ENCODE measurements around the gene PIK3R2. TPM values are rescaled to one million over a fixed set of nuclear protein-coding genes. Genes with fewer than 3 reads are reported as not detected.

The PIK3R2 gene
- total RNA-seq, 1 donor from 2014 or later = 19.4 TPM

- Mint-ChIP-seq H3K4me3 (ENCODE audit: low read depth) (no peak overlapping the region), H3K36me3 (ENCODE audit: low read depth) (peaks cover 41% of the 10 kb centered on the region)
- intact Hi-C loops (cut with micrococcal nuclease) = no loop called here
These were observed 22.3 kb upstream of the PIK3R2 start for GRCh38 chr19:18130523-18131242.

GRCh38 chr19:18131841-18132596, 20.9 kb upstream of the PIK3R2 start:
- Mint-ChIP-seq H3K27ac (no peak overlapping the region), H3K9me3 (no peaks in the 10 kb centered on the region), H3K36me3 (ENCODE audit: low read depth) (peaks cover 37% of the 10 kb centered on the region), H3K4me3 (ENCODE audit: low read depth) (no peak overlapping the region), H3K27me3 (ENCODE audit: low read depth) (no peaks in the 10 kb centered on the region), H3K4me1 (ENCODE audit: low read depth) (peaks cover 8% of the 10 kb centered on the region)
- no peak for DNase-seq (ENCODE audit: low spot score)
- intact Hi-C loops (cut with micrococcal nuclease) = no loop called here

More at GRCh38 chr19:18130523-18131242, 22.3 kb upstream of the PIK3R2 start:
- Mint-ChIP-seq H3K4me1 (ENCODE audit: low read depth) (peaks cover 8% of the 10 kb centered on the region), H3K27me3 (ENCODE audit: low read depth) (no peaks in the 10 kb centered on the region), H3K27ac (no peak overlapping the region), H3K9me3 (no peaks in the 10 kb centered on the region)
- DNase-seq (ENCODE audit: low spot score) = no peak

DNA sequence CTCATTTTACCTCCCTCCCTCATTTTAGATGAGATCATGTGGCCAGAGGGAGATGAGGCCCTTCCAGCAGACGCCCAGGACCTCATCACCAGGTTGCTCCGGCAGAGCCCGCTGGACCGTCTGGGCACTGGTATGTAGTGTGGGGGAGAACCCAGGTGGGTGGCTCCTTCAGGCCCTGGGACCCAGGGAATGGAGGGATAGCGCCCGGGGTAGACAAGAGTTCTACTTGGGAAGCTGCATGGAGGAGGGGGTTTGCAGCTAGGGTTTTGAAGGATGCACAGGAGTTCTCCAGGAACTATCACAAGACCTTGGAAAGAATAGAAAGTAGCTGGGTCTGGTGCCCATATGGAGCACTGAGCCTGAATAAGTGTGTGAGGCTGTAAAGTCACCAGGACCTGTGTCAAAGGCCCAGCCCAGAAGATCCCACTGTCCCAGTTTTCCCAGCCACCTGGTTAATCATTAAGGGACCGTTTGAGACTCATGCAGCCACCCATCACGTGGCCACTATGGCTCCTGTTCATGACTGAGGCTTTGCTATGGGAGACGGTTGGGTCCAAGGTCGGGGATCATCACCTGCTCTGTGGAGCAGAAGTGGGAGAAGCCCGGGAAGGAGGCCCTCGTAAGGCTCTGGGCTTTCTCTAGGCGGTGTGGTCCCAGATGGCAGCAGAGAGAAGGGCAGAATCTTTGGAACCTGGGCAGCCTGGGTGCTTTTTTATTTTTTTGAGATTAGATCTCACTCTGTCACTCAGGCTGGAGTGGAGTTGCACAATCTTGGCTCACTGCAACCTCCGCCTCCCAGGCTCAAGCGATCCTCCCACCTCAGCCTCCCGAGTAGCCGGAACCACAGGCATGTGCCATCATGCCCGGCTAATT, 17.0 kb upstream of the PIK3R2 start:
- no peaks in the 10 kb centered on the region for H3K9me3 Mint-ChIP-seq
- H3K27ac Mint-ChIP-seq = no peak overlapping the region
- no peak overlapping the region for H3K4me3 Mint-ChIP-seq (ENCODE audit: low read depth)
- H3K27me3 Mint-ChIP-seq (ENCODE audit: low read depth) = no peaks in the 10 kb centered on the region
- DNase-seq (ENCODE audit: low spot score) = no peak
- no peaks in the 10 kb centered on the region for H3K4me1 Mint-ChIP-seq (ENCODE audit: low read depth)
- intact Hi-C loops (cut with micrococcal nuclease) = no loop called here
- peaks cover 39% of the 10 kb centered on the region for H3K36me3 Mint-ChIP-seq (ENCODE audit: low read depth)

DNA sequence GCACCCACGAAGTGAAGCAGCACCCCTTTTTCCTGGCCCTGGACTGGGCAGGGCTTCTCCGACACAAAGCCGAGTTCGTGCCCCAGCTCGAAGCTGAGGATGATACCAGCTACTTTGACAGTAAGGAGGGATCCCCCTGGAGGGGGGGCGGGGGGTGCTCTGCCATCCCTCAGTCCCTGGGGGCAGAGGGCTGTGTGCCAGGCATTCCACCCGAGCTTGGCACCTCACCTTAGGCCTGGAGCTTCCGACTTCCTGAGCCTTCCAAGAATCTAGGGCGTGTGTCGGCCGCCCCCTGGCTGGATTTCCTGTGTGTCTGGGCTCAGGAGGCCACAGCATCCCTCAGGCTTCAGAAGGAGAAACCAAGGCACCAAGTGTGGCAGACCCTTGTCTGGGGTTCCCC, 15.7 kb upstream of the PIK3R2 start:
- H3K27me3 Mint-ChIP-seq (ENCODE audit: low read depth) = no peaks in the 10 kb centered on the region
- no peaks in the 10 kb centered on the region for H3K4me1 Mint-ChIP-seq (ENCODE audit: low read depth)
- peaks cover 41% of the 10 kb centered on the region for H3K36me3 Mint-ChIP-seq (ENCODE audit: low read depth)
- DNase-seq (ENCODE audit: low spot score) = no peak
- intact Hi-C loops (cut with micrococcal nuclease) = no loop called here
- H3K27ac Mint-ChIP-seq = no peak overlapping the region
- H3K4me3 Mint-ChIP-seq (ENCODE audit: low read depth) = no peak overlapping the region
- H3K9me3 Mint-ChIP-seq = no peaks in the 10 kb centered on the region

- no peak overlapping the region for H3K27ac Mint-ChIP-seq
- H3K4me3 Mint-ChIP-seq (ENCODE audit: low read depth) = no peak overlapping the region
- intact Hi-C loops (cut with micrococcal nuclease) = no loop called here
- no peaks in the 10 kb centered on the region for H3K27me3 Mint-ChIP-seq (ENCODE audit: low read depth)
- H3K4me1 Mint-ChIP-seq (ENCODE audit: low read depth) = no peaks in the 10 kb centered on the region
- no peaks in the 10 kb centered on the region for H3K9me3 Mint-ChIP-seq
- H3K36me3 Mint-ChIP-seq (ENCODE audit: low read depth) = peaks cover 37% of the 10 kb centered on the region
- no peak for DNase-seq (ENCODE audit: low spot score)
These were observed 15.2 kb upstream of the PIK3R2 start for GRCh38 chr19:18137657-18138339.

GRCh38 chr19:18140473-18140872, 12.5 kb upstream of the PIK3R2 start:
- Mint-ChIP-seq H3K27me3 (ENCODE audit: low read depth) (no peaks in the 10 kb centered on the region), H3K27ac (no peak overlapping the region), H3K36me3 (ENCODE audit: low read depth) (peaks cover 45% of the 10 kb centered on the region), H3K4me1 (ENCODE audit: low read depth) (no peaks in the 10 kb centered on the region), H3K4me3 (ENCODE audit: low read depth) (no peak overlapping the region), H3K9me3 (no peaks in the 10 kb centered on the region)
- no peak for DNase-seq (ENCODE audit: low spot score)
- intact Hi-C loops (cut with micrococcal nuclease) = no loop called here

DNA sequence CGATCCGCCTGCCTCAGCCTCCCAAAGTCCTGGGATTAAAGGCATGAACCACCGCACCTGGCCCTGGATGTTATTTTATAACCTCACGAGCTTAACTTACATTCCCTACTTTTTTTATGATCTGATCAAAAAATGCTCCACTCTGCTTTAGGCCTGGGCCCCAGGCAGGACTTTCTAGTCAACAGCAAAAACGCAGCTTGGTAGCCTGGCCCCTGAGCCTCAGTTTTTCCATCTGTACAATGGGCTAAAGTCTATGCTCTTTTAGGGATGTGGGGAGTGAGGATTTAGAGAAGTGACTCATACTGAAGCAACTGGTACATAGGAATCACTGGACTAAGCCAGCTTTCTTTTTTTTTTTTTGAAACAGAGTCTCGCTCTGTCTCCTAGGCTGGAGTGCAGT, 11.9 kb upstream of the PIK3R2 start:
- DNase-seq (ENCODE audit: low spot score) = no peak
- Mint-ChIP-seq H3K27ac (no peak overlapping the region), H3K27me3 (ENCODE audit: low read depth) (no peaks in the 10 kb centered on the region), H3K36me3 (ENCODE audit: low read depth) (peaks cover 47% of the 10 kb centered on the region), H3K4me3 (ENCODE audit: low read depth) (no peak overlapping the region), H3K9me3 (no peaks in the 10 kb centered on the region), H3K4me1 (ENCODE audit: low read depth) (no peaks in the 10 kb centered on the region)
- intact Hi-C loops (cut with micrococcal nuclease) = no loop called here

DNA sequence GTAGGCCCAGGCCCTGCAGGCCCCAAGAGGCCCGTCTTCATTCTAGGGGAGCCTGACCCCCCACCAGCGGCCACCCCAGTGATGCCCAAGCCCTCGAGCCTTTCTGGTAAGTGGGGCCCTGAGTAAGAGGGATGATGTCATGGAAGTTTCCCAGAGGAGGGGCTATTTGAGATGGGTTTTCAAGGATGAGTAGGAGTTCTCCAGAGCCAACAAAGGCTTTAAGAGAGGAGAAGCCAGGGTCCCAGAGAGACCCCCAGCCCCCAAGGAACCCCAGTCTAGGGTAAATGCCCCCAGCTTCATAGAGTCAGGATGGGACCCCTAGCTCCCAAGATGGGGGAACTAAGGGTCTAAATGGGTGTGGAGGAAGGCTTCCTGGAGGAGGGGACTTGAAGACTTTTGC, 9.1 kb upstream of the PIK3R2 start:
- no peak for DNase-seq (ENCODE audit: low spot score)
- Mint-ChIP-seq H3K9me3 (no peaks in the 10 kb centered on the region), H3K27ac (no peak overlapping the region), H3K4me3 (ENCODE audit: low read depth) (no peak overlapping the region), H3K36me3 (ENCODE audit: low read depth) (peaks cover 58% of the 10 kb centered on the region), H3K27me3 (ENCODE audit: low read depth) (no peaks in the 10 kb centered on the region), H3K4me1 (ENCODE audit: low read depth) (no peaks in the 10 kb centered on the region)
- intact Hi-C loops (cut with micrococcal nuclease) = no loop called here

DNA sequence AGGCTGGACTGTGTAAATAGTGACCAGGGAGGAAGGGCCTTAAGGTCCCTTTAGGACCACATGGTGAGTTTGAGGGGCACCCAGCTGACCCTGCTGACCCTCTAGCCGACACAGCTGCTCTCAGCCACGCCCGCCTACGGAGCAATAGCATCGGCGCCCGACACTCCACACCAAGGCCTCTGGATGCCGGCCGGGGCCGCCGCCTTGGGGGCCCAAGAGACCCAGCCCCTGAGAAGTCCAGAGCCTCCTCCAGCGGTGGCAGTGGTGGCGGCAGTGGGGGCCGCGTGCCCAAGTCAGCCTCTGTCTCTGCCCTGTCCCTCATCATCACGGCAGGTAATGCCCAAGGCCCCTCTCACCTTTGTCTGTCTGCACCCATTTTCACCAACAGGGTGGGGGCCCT, 8.6 kb upstream of the PIK3R2 start:
- Mint-ChIP-seq H3K4me3 (ENCODE audit: low read depth) (no peak overlapping the region), H3K27me3 (ENCODE audit: low read depth) (no peaks in the 10 kb centered on the region), H3K4me1 (ENCODE audit: low read depth) (no peaks in the 10 kb centered on the region), H3K27ac (no peak overlapping the region), H3K36me3 (ENCODE audit: low read depth) (peaks cover 55% of the 10 kb centered on the region), H3K9me3 (no peaks in the 10 kb centered on the region)
- DNase-seq (ENCODE audit: low spot score) = no peak
- intact Hi-C loops (cut with micrococcal nuclease) = no loop called here

DNA sequence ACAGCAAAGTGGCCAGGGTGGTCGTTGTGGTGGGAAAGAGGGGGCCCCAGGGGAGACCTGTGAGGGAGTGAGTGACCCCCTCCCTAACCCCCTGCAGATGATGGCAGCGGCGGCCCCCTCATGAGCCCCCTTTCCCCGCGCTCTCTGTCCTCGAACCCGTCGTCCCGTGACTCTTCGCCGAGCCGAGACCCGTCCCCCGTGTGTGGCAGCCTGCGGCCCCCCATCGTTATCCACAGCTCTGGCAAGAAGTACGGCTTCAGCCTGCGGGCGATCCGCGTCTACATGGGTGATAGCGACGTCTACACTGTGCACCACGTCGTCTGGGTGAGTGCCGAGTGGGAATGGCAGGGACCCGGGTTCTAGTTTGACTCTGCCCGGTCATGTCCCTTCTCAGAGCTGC, 8.1 kb upstream of the PIK3R2 start:
- H3K27me3 Mint-ChIP-seq (ENCODE audit: low read depth) = no peaks in the 10 kb centered on the region
- no peaks in the 10 kb centered on the region for H3K9me3 Mint-ChIP-seq
- intact Hi-C loops (cut with micrococcal nuclease) = no loop called here
- no peak overlapping the region for H3K4me3 Mint-ChIP-seq (ENCODE audit: low read depth)
- no peak overlapping the region for H3K27ac Mint-ChIP-seq
- no peaks in the 10 kb centered on the region for H3K4me1 Mint-ChIP-seq (ENCODE audit: low read depth)
- peaks cover 55% of the 10 kb centered on the region for H3K36me3 Mint-ChIP-seq (ENCODE audit: low read depth)
- no peak for DNase-seq (ENCODE audit: low spot score)

- Mint-ChIP-seq H3K4me1 (ENCODE audit: low read depth) (no peaks in the 10 kb centered on the region), H3K27me3 (ENCODE audit: low read depth) (no peaks in the 10 kb centered on the region), H3K27ac (no peak overlapping the region), H3K4me3 (ENCODE audit: low read depth) (no peak overlapping the region), H3K9me3 (no peaks in the 10 kb centered on the region), H3K36me3 (ENCODE audit: low read depth) (peaks cover 51% of the 10 kb centered on the region)
- DNase-seq (ENCODE audit: low spot score) = no peak
- intact Hi-C loops (cut with micrococcal nuclease) = no loop called here
These were observed 7.5 kb upstream of the PIK3R2 start for GRCh38 chr19:18145391-18145999.

DNA sequence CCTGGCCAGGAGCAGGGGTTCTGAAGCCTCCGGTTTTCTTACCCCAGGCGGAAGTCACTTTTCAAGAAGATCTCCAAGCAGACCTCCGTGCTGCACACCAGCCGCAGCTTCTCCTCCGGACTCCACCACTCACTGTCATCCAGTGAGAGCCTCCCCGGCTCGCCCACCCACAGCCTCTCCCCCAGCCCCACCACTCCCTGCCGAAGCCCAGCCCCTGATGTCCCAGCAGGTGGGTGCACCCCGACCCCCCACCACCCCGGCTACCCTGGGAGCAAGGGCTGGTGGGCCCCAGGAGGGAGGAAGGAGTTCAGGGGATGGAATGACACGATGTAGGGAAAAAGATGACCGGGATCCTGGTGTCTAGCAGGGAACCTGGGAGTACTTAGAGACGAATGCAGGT, 5.6 kb upstream of the PIK3R2 start:
- Mint-ChIP-seq H3K27ac (no peak overlapping the region), H3K4me1 (ENCODE audit: low read depth) (peaks cover 5% of the 10 kb centered on the region), H3K4me3 (ENCODE audit: low read depth) (no peak overlapping the region), H3K36me3 (ENCODE audit: low read depth) (peaks cover 38% of the 10 kb centered on the region), H3K9me3 (no peaks in the 10 kb centered on the region), H3K27me3 (ENCODE audit: low read depth) (no peaks in the 10 kb centered on the region)
- no peak for DNase-seq (ENCODE audit: low spot score)
- intact Hi-C loops (cut with micrococcal nuclease) = no loop called here

All from activated T-helper 2 cell treated with anti-CD3 and anti-CD28 coated beads, Interferon-gamma antibody, Interleukin-2, Interleukin-4, amounts not matched to agents 10 μg/mL and 5 μg/mL and 100 μg/mL, durations not matched to agents 14 hours and 24 hours and 36 hours (primary cell).